ENCODE data around the gene NHERF1. TPM values are rescaled to one million over a fixed set of nuclear protein-coding genes. Genes with fewer than 3 reads are reported as not detected.

Gene NHERF1
- total and polyA plus RNA-seq, 2 donors from 2014 or later: 71.3 to 448 TPM

GRCh38 chr17:74723891-74724290 is 24.5 kb upstream of the NHERF1 start:
- DNase-seq (no peak), FAIRE-seq (no peak)
- Histone ChIP-seq H3K36me3 (ENCODE audit: control insufficient read depth in 2 of 3, insufficient read depth in 3 of 3, low read length in 3 of 3) (no peaks in the 10 kb centered on the region), H3K9me3 (ENCODE audit: control insufficient read depth in 2 of 3, insufficient read depth in 1 of 3, low read length in 3 of 3) (no peaks in the 10 kb centered on the region), H3K27me3 (ENCODE audit: control insufficient read depth, insufficient read depth, low read length) (no peaks in the 10 kb centered on the region), H3K4me3 (ENCODE audit: low read length in 3 of 3) (no peak overlapping the region), H3K4me1 (ENCODE audit: control insufficient read depth in 2 of 3, insufficient read depth in 2 of 3, low read depth in 1 of 3, low read length in 3 of 3) (no peaks in the 10 kb centered on the region), H3K27ac (ENCODE audit: low read depth in 2 of 2, low read length in 2 of 2) (no peak overlapping the region), H3K9ac (ENCODE audit: low read length in 3 of 3) (no peak overlapping the region)
- intact Hi-C loops (cut with DNase I): no loop called here
- TF ChIP-seq CTCF (IDR thresholded peaks at IDR 0.05; ENCODE audit: borderline replicate concordance, extremely low read depth, insufficient read depth): no peak

- no peaks in the 10 kb centered on the region for H3K9me3 ChIP-seq (ENCODE audit: control insufficient read depth in 2 of 3, insufficient read depth in 1 of 3, low read length in 3 of 3)
- no peak overlapping the region for H3K9ac ChIP-seq (ENCODE audit: low read length in 3 of 3)
- no peaks in the 10 kb centered on the region for H3K27me3 ChIP-seq (ENCODE audit: control insufficient read depth, insufficient read depth, low read length)
- no peak for FAIRE-seq
- no peak for TF ChIP-seq CTCF (IDR thresholded peaks at IDR 0.05; ENCODE audit: borderline replicate concordance, extremely low read depth, insufficient read depth)
- no peak overlapping the region for H3K27ac ChIP-seq (ENCODE audit: low read depth in 2 of 2, low read length in 2 of 2)
- DNase-seq: no peak
- H3K36me3 ChIP-seq (ENCODE audit: control insufficient read depth in 2 of 3, insufficient read depth in 3 of 3, low read length in 3 of 3): no peaks in the 10 kb centered on the region
- no peaks in the 10 kb centered on the region for H3K4me1 ChIP-seq (ENCODE audit: control insufficient read depth in 2 of 3, insufficient read depth in 2 of 3, low read depth in 1 of 3, low read length in 3 of 3)
- no peak overlapping the region for H3K4me3 ChIP-seq (ENCODE audit: low read length in 3 of 3)
- intact Hi-C loops (cut with DNase I): no loop called here
Observed at GRCh38 chr17:74725111-74725510, 23.3 kb upstream of the NHERF1 start.

- FAIRE-seq (no peak), DNase-seq (no peak)
- Histone ChIP-seq H3K9me3 (ENCODE audit: control insufficient read depth in 2 of 3, insufficient read depth in 1 of 3, low read length in 3 of 3) (no peaks in the 10 kb centered on the region), H3K9ac (ENCODE audit: low read length in 3 of 3) (no peak overlapping the region), H3K36me3 (ENCODE audit: control insufficient read depth in 2 of 3, insufficient read depth in 3 of 3, low read length in 3 of 3) (no peaks in the 10 kb centered on the region), H3K4me3 (ENCODE audit: low read length in 3 of 3) (no peak overlapping the region), H3K27ac (ENCODE audit: low read depth in 2 of 2, low read length in 2 of 2) (no peak overlapping the region), H3K4me1 (ENCODE audit: control insufficient read depth in 2 of 3, insufficient read depth in 2 of 3, low read depth in 1 of 3, low read length in 3 of 3) (no peaks in the 10 kb centered on the region), H3K27me3 (ENCODE audit: control insufficient read depth, insufficient read depth, low read length) (no peaks in the 10 kb centered on the region)
- intact Hi-C loops (cut with DNase I): no loop called here
- TF ChIP-seq CTCF (IDR thresholded peaks at IDR 0.05; ENCODE audit: borderline replicate concordance, extremely low read depth, insufficient read depth): no peak
Observed at GRCh38 chr17:74728033-74728701, 20.3 kb upstream of the NHERF1 start.

- TF ChIP-seq CTCF (IDR thresholded peaks at IDR 0.05; ENCODE audit: borderline replicate concordance, extremely low read depth, insufficient read depth): no peak
- H3K36me3 ChIP-seq (ENCODE audit: control insufficient read depth in 2 of 3, insufficient read depth in 3 of 3, low read length in 3 of 3): no peaks in the 10 kb centered on the region
- H3K27ac ChIP-seq (ENCODE audit: low read depth in 2 of 2, low read length in 2 of 2): no peak overlapping the region
- no peak for FAIRE-seq
- DNase-seq: no peak
- intact Hi-C loops (cut with DNase I): no loop called here
- no peaks in the 10 kb centered on the region for H3K9me3 ChIP-seq (ENCODE audit: control insufficient read depth in 2 of 3, insufficient read depth in 1 of 3, low read length in 3 of 3)
- no peak overlapping the region for H3K4me3 ChIP-seq (ENCODE audit: low read length in 3 of 3)
- H3K9ac ChIP-seq (ENCODE audit: low read length in 3 of 3): no peak overlapping the region
- H3K4me1 ChIP-seq (ENCODE audit: control insufficient read depth in 2 of 3, insufficient read depth in 2 of 3, low read depth in 1 of 3, low read length in 3 of 3): no peaks in the 10 kb centered on the region
- H3K27me3 ChIP-seq (ENCODE audit: control insufficient read depth, insufficient read depth, low read length): no peaks in the 10 kb centered on the region
Observed at GRCh38 chr17:74728702-74729075, 19.7 kb upstream of the NHERF1 start.
